Thoracic aorta (tissue), 2 donors: ENCODE measurements around the gene TBL2. TPM values are rescaled to one million over a fixed set of nuclear protein-coding genes. Genes with fewer than 3 reads are reported as not detected.

Experiments used
- ATAC-seq: fragments of 150-250 bp; one replicate; pipeline ENCODE4 v1.8.0; 2017; ENCODE audit warnings: low read depth; ENCODE audit not compliant: insufficient number of reproducible peaks, low FRiP score
- DNase-seq: peaks from one replicate; pipeline ENCODE4 v3.0.0-alpha.2; 2020; ENCODE audit warnings: low spot score
- H3K27ac ChIP-seq, 2 donors: fragments of 200-600 bp; sonication (generic); 1 replicate in 1 of 2; 2 replicates in 1 of 2; pipeline ENCODE4 v1.5.1; 2016; ENCODE audit warnings: mild to moderate bottlenecking in 2 of 2, moderate library complexity in 2 of 2
- H3K27me3 ChIP-seq: fragments of 200-600 bp; sonication (generic); replicated peaks from 2 replicates; pipeline ENCODE4 v1.6.0; 2016; ENCODE audit warnings: mild to moderate bottlenecking; ENCODE audit not compliant: insufficient read depth
- H3K36me3 ChIP-seq: fragments of 200-600 bp; sonication (generic); one replicate; pipeline ENCODE4 v1.5.1; 2016
- H3K4me1 ChIP-seq, 2 donors: fragments of 200-600 bp; sonication (generic); 1 replicate in 1 of 2; 2 replicates in 1 of 2; pipeline versions ENCODE4 v1.5.1 to v1.6.0; 2016; ENCODE audit warnings: low read depth in 2 of 2, mild to moderate bottlenecking in 1 of 2; ENCODE audit not compliant: control insufficient read depth in 1 of 2
- H3K4me3 ChIP-seq: fragments of 200-600 bp; sonication (generic); 2 replicates; pipeline ENCODE4 v1.5.1; 2016; ENCODE audit warnings: mild to moderate bottlenecking
- H3K9me3 ChIP-seq: fragments of 200-600 bp; sonication (generic); 2 replicates; pipeline ENCODE4 v1.5.1; 2016
- total RNA-seq, 2 donors: library from RNA; depleted of rRNA; stranded (reverse); fragments of >200 nt; gene quantifications; one replicate each; pipeline versions ENCODE4 v1.1.0 to v1.2.3, GENCODE V29; 2016
- TF ChIP-seq, protein P1 (sequence below): fragments of 200-600 bp; sonication (generic); IDR thresholded peaks from one replicate; pipeline ENCODE4 v1.5.1; 2019; ENCODE audit warnings: antibody characterized with exemption

Gene TBL2, protein sequence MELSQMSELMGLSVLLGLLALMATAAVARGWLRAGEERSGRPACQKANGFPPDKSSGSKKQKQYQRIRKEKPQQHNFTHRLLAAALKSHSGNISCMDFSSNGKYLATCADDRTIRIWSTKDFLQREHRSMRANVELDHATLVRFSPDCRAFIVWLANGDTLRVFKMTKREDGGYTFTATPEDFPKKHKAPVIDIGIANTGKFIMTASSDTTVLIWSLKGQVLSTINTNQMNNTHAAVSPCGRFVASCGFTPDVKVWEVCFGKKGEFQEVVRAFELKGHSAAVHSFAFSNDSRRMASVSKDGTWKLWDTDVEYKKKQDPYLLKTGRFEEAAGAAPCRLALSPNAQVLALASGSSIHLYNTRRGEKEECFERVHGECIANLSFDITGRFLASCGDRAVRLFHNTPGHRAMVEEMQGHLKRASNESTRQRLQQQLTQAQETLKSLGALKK
- total RNA-seq, result 10 to 100 TPM; 17.1 to 31.7 TPM

DNA sequence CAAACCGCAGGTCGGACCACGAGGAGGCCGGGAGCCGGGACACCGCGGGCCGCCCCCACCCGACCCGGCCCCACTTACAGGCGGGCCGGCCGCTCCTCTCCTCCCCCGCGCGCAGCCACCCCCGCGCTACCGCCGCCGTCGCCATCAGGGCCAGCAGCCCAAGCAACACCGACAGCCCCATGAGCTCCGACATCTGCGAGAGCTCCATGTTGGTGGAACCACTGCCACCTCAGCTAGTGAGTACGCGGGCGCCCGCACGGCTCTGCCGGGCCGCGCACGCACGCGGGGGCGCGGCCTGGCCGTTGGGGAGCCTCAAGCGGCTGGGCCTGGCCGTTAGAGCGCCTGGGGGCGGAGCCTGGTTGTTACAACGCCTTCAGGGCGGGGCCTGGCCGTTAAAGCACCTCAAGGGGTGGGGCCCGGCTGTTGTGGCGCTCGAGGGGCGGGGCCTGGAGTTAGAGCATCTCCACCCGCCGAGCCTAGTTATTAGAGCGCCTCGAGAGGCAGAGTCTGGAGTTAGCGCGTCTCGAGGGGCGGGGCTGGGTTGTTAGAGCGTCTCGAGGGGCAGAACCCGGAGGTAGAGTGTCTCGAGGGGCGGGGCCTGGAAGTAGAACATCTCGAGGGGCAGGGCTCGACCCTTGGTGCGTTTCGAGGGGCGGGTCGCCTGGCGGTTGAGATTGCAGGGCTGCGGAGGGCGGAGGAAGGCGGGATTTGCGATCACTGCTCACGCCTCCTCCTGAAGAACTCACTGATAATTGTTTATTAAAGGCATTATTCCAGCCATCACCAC lies at the start of gene TBL2:
Gene TBL2, minus strand, starts transcription at position 238 of the 787 bp plus-strand sequence. Its CDS starts 30 bp downstream, at position 208.
- Histone ChIP-seq H3K27me3 (no peaks in the 10 kb centered on the region), H3K27ac (peak within 1 kb of the TSS; percentile 79), H3K4me1 (peaks cover 10 to 20% of the 10 kb centered on the region in 2 donors), H3K9me3 (no peaks in the 10 kb centered on the region), H3K4me3 (peak within 1 kb of the TSS; percentile 94), H3K36me3 (peaks cover 15% of the 10 kb centered on the region)
- ATAC-seq (peak; percentile 89), DNase-seq (peak; percentile 98)
- TF ChIP-seq, protein P1, sequence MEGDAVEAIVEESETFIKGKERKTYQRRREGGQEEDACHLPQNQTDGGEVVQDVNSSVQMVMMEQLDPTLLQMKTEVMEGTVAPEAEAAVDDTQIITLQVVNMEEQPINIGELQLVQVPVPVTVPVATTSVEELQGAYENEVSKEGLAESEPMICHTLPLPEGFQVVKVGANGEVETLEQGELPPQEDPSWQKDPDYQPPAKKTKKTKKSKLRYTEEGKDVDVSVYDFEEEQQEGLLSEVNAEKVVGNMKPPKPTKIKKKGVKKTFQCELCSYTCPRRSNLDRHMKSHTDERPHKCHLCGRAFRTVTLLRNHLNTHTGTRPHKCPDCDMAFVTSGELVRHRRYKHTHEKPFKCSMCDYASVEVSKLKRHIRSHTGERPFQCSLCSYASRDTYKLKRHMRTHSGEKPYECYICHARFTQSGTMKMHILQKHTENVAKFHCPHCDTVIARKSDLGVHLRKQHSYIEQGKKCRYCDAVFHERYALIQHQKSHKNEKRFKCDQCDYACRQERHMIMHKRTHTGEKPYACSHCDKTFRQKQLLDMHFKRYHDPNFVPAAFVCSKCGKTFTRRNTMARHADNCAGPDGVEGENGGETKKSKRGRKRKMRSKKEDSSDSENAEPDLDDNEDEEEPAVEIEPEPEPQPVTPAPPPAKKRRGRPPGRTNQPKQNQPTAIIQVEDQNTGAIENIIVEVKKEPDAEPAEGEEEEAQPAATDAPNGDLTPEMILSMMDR, result no peak

DNA sequence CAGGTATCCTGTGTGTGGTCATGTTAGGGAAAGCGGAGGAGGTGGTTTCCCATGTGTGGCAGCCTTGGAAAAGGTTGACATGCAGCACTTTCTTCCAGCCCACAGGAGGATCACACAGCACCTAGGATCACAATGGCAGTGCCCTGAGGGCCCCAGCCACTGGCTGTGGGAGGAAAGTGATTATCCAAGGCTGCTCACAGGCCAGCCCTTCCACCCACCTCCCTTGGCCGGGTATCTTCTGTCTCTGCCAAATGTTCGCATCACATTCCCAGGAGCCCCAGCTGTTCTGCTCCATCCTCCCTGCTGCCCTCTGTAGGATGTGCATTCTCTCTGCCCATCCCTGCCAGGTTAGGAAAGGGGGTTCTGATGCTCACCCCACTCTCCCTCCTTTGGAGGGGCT lies 48.4 kb upstream of the TBL2 start:
- TF ChIP-seq, protein P1, result no peak
- Histone ChIP-seq H3K27ac (no peak overlapping the region), H3K27me3 (peaks cover 15% of the 10 kb centered on the region), H3K9me3 (no peaks in the 10 kb centered on the region), H3K4me1 (peaks cover 13 to 18% of the 10 kb centered on the region in 2 donors), H3K36me3 (no peaks in the 10 kb centered on the region), H3K4me3 (no peak overlapping the region)
- ATAC-seq, result no peak
- DNase-seq, result no peak

DNA sequence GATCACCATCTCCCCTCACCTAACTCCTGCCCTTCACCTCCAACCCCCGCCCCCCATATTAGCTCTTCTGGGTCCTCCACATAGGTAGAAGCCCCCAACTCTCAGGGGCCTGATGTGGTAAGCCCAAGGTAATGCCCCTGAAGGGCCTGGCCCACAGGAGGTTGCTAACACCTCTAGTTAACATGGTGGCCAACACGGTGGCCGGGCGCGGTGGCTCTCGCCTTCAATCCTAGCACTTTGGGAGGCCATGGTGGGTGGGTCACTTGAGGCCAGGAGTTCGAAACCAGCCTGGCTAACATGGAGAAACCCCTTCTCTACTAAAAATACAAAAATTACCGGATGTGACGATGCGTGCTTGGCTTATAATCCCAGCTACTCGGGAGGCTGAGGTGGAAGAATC lies 46.9 kb upstream of the TBL2 start:
- H3K4me1 ChIP-seq, result peaks cover 13 to 18% of the 10 kb centered on the region in 2 donors
- peaks cover 15% of the 10 kb centered on the region for H3K27me3 ChIP-seq

DNA sequence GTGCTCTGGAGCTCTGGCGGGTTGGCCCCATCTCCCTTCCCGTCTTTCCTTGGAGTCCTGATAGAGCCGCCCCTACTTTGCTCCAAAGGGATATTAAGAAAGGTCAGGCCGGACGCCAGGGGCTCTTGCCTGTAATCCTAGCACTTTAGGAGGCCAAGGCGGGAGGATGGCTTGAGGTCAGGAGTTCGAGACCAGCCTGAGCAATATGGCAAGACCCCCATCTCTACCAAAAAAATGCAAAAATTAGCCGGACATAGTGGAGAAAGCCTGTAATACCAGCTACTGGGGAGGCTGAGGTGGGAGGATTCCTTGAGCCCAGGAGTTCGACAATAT lies 46.3 kb upstream of the TBL2 start:
- TF ChIP-seq, protein P1, result no peak
- no peak for DNase-seq
- Histone ChIP-seq H3K27me3 (peaks cover 15% of the 10 kb centered on the region), H3K27ac (no peak overlapping the region), H3K4me1 (peaks cover 13 to 18% of the 10 kb centered on the region in 2 donors), H3K4me3 (peak overlapping the region; percentile 70), H3K9me3 (no peaks in the 10 kb centered on the region), H3K36me3 (no peaks in the 10 kb centered on the region)
- ATAC-seq, result no peak

More for the DNA sequence above, 46.9 kb upstream of the TBL2 start:
- Histone ChIP-seq H3K4me3 (no peak overlapping the region), H3K27ac (no peak overlapping the region), H3K36me3 (no peaks in the 10 kb centered on the region), H3K9me3 (no peaks in the 10 kb centered on the region)
- DNase-seq, result no peak
- TF ChIP-seq, protein P1, result no peak
- no peak for ATAC-seq
